ENCODE results near the gene FHOD3.

Gene FHOD3

DNA sequence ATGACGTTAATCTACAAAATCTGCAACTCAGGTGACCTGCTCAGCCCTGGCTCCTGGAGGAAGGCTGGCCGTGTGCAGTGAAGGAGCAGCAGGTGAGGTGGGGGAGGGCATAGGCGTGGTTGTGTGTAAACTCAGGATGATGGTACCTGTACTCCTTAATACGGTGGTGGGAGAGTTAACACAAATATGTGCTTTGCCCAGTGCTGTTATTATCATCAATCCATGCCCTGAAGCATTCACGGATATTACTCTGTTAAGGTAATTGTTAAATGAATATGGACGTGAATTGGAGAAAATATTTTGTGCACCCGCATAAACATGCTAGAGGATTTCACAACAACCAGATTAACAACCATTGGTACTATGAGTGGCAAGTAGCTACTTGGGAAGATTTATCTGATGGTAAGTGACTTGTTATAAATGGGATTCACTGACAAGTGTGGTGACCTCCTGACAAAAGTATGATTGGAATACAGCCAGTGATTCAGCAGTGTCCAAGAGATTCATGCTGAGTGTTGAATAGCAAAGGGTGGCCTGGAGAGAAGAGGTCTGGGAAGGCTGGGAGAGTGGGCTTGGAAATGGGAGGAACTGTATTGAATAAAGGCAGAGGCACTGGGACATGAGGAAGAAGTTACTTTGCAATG is 337.2 kb downstream of the FHOD3 start:
- in situ Hi-C loops (cut with HindIII; ENCODE audit: low sequenced_read_pairs): no loop called here
- no peak for DNase-seq (ENCODE audit: low read depth, low spot score)
- H3K4me3 ChIP-seq (ENCODE audit: low read depth, low read length): no peak overlapping the region
- TF ChIP-seq, protein P1, sequence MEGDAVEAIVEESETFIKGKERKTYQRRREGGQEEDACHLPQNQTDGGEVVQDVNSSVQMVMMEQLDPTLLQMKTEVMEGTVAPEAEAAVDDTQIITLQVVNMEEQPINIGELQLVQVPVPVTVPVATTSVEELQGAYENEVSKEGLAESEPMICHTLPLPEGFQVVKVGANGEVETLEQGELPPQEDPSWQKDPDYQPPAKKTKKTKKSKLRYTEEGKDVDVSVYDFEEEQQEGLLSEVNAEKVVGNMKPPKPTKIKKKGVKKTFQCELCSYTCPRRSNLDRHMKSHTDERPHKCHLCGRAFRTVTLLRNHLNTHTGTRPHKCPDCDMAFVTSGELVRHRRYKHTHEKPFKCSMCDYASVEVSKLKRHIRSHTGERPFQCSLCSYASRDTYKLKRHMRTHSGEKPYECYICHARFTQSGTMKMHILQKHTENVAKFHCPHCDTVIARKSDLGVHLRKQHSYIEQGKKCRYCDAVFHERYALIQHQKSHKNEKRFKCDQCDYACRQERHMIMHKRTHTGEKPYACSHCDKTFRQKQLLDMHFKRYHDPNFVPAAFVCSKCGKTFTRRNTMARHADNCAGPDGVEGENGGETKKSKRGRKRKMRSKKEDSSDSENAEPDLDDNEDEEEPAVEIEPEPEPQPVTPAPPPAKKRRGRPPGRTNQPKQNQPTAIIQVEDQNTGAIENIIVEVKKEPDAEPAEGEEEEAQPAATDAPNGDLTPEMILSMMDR (IDR thresholded peaks at IDR 0.05; ENCODE audit: low read depth, low read length): no peak

GRCh38 chr18:36635414-36636096 is 338.0 kb downstream of the FHOD3 start:
- TF ChIP-seq, protein P1 (IDR thresholded peaks at IDR 0.05; ENCODE audit: low read depth, low read length): no peak
- H3K4me3 ChIP-seq (ENCODE audit: low read depth, low read length): no peak overlapping the region
- in situ Hi-C loops (cut with HindIII; ENCODE audit: low sequenced_read_pairs): no loop called here
- DNase-seq (ENCODE audit: low read depth, low spot score): no peak

- DNase-seq (ENCODE audit: low read depth, low spot score): no peak
- TF ChIP-seq, protein P1 (IDR thresholded peaks at IDR 0.05; ENCODE audit: low read depth, low read length): no peak
- H3K4me3 ChIP-seq (ENCODE audit: low read depth, low read length): no peak overlapping the region
- in situ Hi-C loops (cut with HindIII; ENCODE audit: low sequenced_read_pairs): no loop called here
Observed at GRCh38 chr18:36636237-36636817, 338.8 kb downstream of the FHOD3 start.

- no peak for DNase-seq (ENCODE audit: low read depth, low spot score)
- H3K4me3 ChIP-seq (ENCODE audit: low read depth, low read length): no peak overlapping the region
- TF ChIP-seq, protein P1 (IDR thresholded peaks at IDR 0.05; ENCODE audit: low read depth, low read length): no peak
- in situ Hi-C loops (cut with HindIII; ENCODE audit: low sequenced_read_pairs): no loop called here
Observed at GRCh38 chr18:36638224-36638623, 340.7 kb downstream of the FHOD3 start.

DNA sequence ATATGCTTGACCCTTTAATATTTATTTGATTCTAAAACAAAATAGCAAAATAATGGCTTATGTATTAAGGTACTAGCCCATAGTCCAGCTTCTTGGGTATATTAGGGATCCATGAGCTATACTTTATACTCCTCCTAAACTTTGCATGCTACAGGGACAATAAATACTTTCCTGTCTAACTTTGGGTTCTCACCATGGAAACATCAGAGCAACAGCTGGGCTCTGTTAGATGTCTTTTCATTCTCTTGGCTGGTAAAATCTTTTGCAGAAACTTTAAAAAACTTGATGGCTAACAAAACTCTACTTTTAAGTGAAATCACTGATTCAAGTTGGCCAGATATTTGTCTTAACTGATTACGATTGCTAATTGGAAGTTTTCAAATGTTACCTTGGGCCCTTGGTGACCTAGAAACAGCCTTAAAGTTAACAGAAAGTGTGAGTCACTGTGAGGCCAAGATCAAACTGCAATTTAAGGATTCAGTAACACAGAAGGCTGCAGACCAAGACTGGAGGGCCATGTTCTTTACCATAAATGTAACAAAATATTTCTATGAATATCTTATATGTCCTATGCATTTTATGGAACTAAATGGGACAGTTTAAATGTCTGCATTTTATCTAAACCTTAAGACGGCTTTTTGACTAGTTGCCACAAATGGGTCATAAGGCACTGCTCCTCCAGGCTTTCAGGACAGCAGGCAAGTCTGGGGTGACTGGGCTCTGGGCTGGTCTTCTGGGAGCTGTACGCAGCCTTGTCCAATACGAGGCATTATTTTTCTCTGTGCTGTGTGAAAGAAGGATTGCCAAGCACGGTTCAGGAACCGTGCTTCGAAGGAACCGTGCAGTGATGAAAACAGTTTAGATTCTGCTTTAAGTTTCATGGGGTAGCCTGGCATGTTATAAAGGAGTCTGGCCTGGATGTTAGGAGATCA is 342.8 kb downstream of the FHOD3 start:
- in situ Hi-C loops (cut with HindIII; ENCODE audit: low sequenced_read_pairs): no loop called here
- no peak for DNase-seq (ENCODE audit: low read depth, low spot score)
- TF ChIP-seq, protein P1 (IDR thresholded peaks at IDR 0.05; ENCODE audit: low read depth, low read length): no peak
- no peak overlapping the region for H3K4me3 ChIP-seq (ENCODE audit: low read depth, low read length)

GRCh38 chr18:36643061-36643460 is 345.5 kb downstream of the FHOD3 start:
- no peak overlapping the region for H3K4me3 ChIP-seq (ENCODE audit: low read depth, low read length)
- TF ChIP-seq, protein P1 (IDR thresholded peaks at IDR 0.05; ENCODE audit: low read depth, low read length): no peak
- no peak for DNase-seq (ENCODE audit: low read depth, low spot score)
- in situ Hi-C loops (cut with HindIII; ENCODE audit: low sequenced_read_pairs): no loop called here

Data from astrocyte of the spinal cord (primary cell).